Measurements from ENCODE around the gene TMEM132A. TPM values are rescaled to one million over a fixed set of nuclear protein-coding genes. Genes with fewer than 3 reads are reported as not detected.
"Not testable (repeated sequence)": the region's sequence is repeated elsewhere in the genome, so short reads cannot be mapped to it uniquely, and the experiment has no call there.

Gene TMEM132A
- total RNA-seq, 1 donor from 2014 or later: 6.3 TPM

DNA sequence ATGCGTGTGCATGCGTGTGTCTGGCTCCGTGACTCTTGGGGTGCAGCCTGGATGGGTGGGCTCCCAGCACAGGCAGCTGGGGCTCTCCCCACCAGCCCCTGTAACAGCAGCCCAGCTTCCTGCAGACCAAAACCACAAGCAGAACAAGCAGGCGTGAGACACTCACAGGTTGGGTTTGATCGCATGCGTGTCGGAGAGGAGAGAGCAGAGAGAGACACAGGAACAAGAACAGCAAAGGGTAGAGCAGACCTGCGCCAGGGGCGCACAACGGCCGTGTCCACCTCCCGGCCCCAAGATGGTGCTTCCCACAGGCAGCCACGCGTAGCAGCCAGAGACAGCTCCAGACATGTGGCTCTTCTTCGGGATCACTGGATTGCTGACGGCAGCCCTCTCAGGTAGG, 47.3 kb downstream of the TMEM132A start, which contains the start of gene CD6:
Gene CD6 (plus strand): TSS at position 161 of the 400 bp plus-strand sequence. CDS start 186 bp downstream, at position 347.
- DNase-seq (ENCODE audit: missing footprints) (no peak), ATAC-seq (no peak)
- intact Hi-C loops (cut with DNase I): loop anchor here (2.0 kb wide), 2 partner anchors 159 to 215 kb away; no protein-coding TSS in a partner anchor

DNA sequence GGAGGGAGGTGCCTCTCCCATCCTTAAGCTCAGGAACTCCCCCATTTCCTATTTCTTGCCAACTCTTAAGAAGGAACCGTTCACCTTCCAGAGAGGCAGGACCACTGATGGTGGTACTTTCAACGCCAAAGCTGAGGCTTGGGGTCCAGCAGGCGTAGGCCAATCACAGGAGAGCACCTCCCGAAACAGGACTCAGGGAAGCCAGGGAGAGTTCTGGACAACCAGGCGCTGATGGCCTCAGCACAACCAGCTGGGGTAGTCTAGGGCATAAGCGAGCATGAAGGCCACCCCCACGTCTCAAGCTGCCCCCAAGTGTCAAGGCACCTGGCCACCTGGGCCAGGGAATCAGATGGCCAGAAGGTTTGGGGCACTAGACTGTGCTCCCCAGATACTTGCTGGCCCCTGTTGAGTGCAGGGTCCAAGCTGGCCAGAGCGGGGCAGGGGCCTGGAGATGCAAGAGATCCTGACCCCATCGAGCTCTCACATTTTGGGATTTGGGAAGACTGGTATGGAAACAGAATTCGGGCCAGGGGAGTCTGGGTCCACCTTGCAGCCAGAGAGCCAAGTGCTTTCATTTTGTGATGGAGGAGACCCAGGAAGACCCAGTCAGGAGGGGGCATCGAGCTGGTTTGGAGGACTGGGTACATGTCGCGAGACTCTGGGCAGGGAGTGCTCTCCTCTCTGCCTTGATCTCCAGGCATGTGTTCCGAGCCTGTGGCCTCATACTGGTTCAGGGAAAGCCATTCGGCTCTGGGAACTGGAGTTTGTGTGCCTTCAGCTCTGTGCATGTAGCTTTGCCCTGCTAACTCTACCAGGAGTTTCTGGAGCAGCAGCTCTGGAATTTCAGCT, 48.1 kb downstream of the TMEM132A start:
- DNase-seq (ENCODE audit: missing footprints): no peak
- intact Hi-C loops (cut with DNase I): no loop called here
- no peak for ATAC-seq

DNA sequence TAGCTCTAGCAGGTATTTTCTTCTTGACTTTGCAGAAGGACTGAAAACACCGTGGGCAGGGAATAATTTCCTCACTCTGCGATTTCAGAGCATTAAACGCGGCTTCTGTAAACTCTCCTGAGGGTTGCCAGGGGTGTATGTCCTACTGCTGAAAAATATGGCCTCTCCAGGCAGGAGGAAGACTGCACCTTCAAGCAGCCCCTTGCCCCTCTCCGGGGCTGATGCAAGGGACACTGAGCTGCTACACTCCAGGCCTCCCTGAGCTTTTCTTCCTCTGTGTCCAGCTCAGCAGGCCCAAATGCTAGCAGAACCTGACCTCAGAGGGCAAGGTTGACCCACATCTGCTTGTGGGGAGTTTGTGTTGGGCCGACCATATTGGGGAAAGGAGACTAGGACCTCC, 49.4 kb downstream of the TMEM132A start:
- ATAC-seq (no peak), DNase-seq (ENCODE audit: missing footprints) (no peak)
- intact Hi-C loops (cut with DNase I): no loop called here

DNA sequence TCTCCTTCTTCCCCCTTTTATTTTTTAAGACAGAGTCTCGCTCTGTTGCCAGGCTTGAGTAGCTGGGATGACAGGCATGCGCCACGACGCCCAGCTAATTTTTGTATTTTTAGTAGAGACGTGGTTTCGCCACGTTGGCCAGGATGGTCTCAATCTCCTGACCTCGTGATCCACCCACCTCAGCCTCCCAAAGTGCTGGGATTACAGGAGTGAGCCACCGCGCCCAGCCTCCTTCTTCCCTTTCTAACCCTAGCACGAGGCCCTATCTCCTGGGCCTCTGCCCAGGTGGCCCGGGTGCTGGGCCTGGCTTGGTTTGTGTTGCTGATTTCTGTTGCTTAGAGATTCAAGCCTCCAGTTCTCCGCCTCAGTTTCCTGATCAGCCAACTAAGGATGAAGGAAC, 50.1 kb downstream of the TMEM132A start:
- intact Hi-C loops (cut with DNase I); ATAC-seq; DNase-seq (ENCODE audit: missing footprints): not testable (repeated sequence)

DNA sequence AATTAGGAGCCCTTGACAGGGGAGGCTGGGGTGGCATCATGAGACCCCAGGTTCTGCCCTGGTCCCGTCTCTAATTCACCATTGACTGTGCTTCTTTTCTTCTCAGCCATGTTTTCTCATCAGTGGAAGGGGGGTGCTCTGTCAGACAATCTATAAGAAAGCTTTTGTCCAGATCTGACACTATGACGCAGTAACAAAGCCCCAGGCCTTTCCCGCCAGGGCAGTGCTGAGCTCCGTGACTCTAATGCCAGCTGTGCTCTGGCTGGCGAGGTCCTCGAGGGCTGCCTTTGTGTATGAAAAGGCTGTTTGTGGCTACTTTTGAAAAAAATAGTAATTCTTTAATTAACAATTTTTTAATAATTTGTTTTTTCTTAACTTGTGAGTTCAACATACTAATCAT, 50.5 kb downstream of the TMEM132A start:
- intact Hi-C loops (cut with DNase I): no loop called here
- ATAC-seq (no peak), DNase-seq (ENCODE audit: missing footprints) (no peak)

DNA sequence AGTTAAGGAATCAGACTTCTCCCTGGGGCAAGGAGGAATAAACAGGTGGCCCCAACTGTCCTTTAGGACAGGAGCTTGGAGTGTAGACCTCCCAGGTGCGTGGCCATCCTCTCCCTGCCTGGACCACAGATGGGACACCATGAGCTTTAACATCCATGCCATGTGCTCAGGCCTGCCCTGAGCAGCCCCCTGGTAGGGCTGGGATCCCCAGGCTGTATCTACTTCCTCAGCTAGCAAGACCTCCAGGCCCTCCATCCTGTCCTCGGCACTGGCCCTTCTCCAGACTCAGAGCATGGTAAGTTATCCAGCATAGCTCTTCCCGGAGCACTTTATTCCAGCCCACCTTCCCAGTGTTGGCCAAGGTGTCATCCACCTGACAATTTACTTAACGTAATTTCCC, 53.0 kb downstream of the TMEM132A start:
- ATAC-seq (no peak), DNase-seq (ENCODE audit: missing footprints) (no peak)
- intact Hi-C loops (cut with DNase I): no loop called here

- no peak for DNase-seq (ENCODE audit: missing footprints)
- no peak for ATAC-seq
- intact Hi-C loops (cut with DNase I): no loop called here
Observed at GRCh38 chr11:60977836-60978235, 53.6 kb downstream of the TMEM132A start.

DNA sequence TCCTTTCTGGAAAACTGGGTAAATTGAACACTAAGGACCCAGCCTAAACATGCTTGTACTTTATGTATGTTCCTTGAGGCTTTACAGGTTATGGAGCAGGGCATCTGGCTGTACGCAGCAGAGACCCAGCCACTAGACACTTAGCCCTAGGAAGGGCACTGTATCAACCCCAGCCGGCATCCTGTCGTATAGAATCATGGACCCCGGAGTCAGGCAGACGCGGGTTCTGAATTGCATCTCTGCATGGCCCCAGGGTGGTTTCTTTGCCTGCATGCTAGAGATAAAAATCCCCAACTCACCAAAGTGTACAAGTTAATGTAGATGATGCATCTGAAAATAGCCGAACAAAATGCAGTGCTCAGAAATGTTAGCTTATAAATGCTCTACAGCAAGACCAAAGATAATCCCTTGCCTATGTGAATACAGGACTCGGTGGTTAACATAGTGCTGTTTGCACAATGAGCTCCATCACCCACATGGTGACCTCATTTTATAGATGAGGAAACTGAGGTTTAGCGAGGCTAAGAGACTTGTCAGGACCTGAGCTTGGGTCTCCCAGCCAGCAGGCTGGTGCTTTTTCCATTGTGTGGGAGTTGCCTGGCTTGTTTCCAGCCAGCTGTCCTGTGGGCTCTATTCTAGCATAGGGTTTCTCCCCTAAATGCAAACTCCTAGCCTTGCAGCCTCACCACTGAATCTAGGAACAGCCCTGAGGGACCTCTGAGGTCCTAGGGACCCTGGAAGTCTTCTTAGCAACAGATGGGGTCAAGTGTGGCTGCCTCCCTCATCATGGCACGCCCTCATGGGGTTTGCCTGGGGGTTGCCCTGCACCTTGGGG, 54.5 kb downstream of the TMEM132A start:
- ATAC-seq: no peak
- no peak for DNase-seq (ENCODE audit: missing footprints)
- intact Hi-C loops (cut with DNase I): no loop called here

DNA sequence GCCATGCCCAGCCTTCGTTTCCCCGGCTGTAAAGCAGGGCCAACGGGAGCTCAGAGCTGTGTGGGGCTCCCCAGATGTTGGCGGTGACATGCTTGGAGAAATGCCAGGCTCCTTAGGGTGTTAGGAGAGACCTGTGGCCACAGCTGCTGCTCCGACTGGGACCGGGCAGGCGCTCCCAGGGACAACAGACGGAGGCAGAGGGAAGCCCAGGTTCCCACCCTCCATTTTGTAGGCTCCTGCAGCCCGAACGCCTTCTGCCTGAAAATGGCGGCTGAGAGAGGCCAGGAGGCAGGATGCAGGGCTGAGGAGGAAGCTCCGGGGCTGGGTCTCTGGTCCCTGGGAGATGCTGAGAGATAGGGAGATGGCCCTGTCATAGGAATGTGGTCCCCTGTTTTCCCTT, 57.3 kb downstream of the TMEM132A start:
- no peak for ATAC-seq
- no peak for DNase-seq (ENCODE audit: missing footprints)
- intact Hi-C loops (cut with DNase I): no loop called here

DNA sequence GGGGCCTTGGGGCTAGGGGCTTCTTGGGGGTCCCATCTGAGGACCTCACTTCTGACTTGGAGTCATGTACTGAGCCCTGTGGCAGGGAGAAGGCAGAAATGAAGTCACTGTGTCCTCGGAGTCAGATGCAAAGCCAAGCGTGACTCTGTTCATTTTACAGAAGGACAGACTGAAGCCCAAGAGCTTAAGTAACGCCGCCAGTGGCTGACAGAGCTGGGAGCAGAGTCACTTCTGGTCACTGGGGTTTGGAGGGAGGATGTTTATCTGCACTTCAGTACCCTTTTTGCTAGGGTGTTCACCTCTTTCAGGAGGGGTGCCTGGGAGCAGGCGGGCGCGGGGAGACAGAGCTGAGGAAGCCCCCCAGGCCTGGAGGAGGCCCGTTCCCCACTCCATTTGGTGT, 57.9 kb downstream of the TMEM132A start:
- DNase-seq (ENCODE audit: missing footprints) (no peak), ATAC-seq (no peak)
- intact Hi-C loops (cut with DNase I): no loop called here

DNA sequence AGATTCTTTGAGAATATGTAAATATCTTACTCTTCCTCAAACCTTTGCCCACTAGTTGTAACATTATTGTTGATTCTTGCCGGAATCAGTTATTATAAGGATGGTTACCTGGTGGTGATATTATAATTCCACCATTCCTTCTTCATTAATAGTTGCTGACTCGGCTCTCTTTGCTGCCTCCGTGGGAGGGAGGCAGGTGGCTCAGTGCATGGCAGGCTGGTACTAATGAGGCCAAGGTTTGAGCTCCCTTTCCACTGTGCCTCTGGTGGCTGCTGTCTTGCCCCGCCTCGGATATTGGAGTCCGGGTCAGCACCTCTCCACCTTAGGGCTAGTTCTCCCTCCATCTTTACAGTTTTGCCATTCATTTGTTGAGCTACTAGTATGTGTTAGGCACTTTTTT, 59.9 kb downstream of the TMEM132A start:
- ATAC-seq (no peak), DNase-seq (ENCODE audit: missing footprints) (no peak)
- intact Hi-C loops (cut with DNase I): no loop called here

- DNase-seq (ENCODE audit: missing footprints) (no peak), ATAC-seq (no peak)
- intact Hi-C loops (cut with DNase I): no loop called here
Observed at GRCh38 chr11:60984636-60985035, 60.4 kb downstream of the TMEM132A start.

- no peak for ATAC-seq
- intact Hi-C loops (cut with DNase I): no loop called here
- DNase-seq (ENCODE audit: missing footprints): no peak
Observed at GRCh38 chr11:60985501-60985900, 61.2 kb downstream of the TMEM132A start.

DNA sequence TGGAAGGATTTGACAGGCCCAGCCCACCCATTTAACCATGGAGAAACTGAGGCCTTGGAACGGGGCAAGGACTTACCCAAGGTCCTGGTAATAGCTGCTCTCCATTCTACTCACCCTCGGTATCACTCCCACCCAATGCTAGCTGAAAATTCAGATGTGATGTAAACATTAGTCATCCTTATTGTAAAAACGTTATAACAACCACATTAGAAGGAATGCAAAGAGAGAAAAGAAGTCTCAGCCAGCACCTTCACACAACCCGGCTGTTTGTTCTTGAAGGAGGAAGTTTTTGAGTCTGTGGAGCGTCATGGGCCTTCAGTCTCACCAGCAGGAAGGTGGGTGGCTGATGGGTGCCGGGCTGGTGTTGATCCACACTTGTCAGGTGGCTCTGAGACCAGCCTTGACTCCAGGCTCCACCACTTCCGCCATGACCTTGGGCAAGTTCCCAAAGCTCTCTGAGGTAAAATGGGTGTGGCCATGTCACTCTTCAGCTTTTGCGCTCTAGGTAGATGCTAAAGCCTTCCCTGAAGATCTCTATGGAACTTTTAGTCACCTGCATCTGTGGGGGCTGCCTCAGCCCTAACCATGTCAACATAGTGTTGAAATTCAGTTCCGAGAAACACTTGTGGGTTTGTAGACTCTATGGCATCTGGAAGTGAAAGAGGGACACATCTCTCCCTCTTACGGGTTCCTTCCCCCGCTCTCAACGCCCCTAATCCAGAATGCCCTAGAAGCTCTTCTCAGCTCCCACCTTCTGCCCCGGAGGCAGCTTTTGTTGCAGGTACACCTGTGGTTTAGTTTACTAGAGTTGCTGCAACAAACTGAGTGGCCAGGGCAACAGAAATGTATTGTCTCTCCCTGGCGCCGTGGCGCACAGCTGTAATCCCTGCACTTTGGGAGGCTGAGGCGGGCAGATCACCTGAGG, 62.0 kb downstream of the TMEM132A start:
- no peak for DNase-seq (ENCODE audit: missing footprints)
- ATAC-seq: no peak
- intact Hi-C loops (cut with DNase I): no loop called here

Other genes with a start within 250 kb of the TMEM132A start
- gene MS4A8, start 224.8 kb upstream of the TMEM132A start, total RNA-seq: not detected
- not detected for gene MS4A18, start 199.7 kb upstream of the TMEM132A start, total RNA-seq
- not detected for gene MS4A15, start 167.6 kb upstream of the TMEM132A start, total RNA-seq
- not detected for gene MS4A10, start 139.1 kb upstream of the TMEM132A start, total RNA-seq
- gene CCDC86, start 82.3 kb upstream of the TMEM132A start, total RNA-seq: 9.3 TPM
- 2.4 TPM for gene PTGDR2, start 68.5 kb upstream of the TMEM132A start, total RNA-seq
- 0.14 TPM for gene ZP1, start 56.9 kb upstream of the TMEM132A start, total RNA-seq
- gene PRPF19, start 17.9 kb upstream of the TMEM132A start, total RNA-seq: 41.1 TPM
- 97.5 TPM for gene TMEM109, start 10.3 kb upstream of the TMEM132A start, total RNA-seq
- 20.8 TPM for gene SLC15A3, start 27.7 kb downstream of the TMEM132A start, total RNA-seq
- gene CD6, start 47.2 kb downstream of the TMEM132A start, total RNA-seq: 0.22 TPM
- not detected for gene CD5, start 178.0 kb downstream of the TMEM132A start, total RNA-seq
- 16.5 TPM for gene VPS37C, start 237.0 kb downstream of the TMEM132A start, total RNA-seq